Muscle of leg (tissue), 11 donors: ENCODE measurements around the gene RTN4. TPM values are rescaled to one million over a fixed set of nuclear protein-coding genes. Genes with fewer than 3 reads are reported as not detected.
"Not testable (repeated sequence)": the region's sequence is repeated elsewhere in the genome, so short reads cannot be mapped to it uniquely, and the experiment has no call there.

Experiments
- DNase-seq: peaks from one replicate; pipeline ENCODE4 v3.0.0; 2013
- H3K27ac ChIP-seq: one replicate; pipeline ENCODE4 v1.5.1; 2013; ENCODE audit warnings: mild to moderate bottlenecking, low read length, control low read depth
- H3K27me3 ChIP-seq: one replicate; pipeline ENCODE4 v1.6.1; 2013; ENCODE audit warnings: low read length; ENCODE audit not compliant: control insufficient read depth, insufficient read depth
- H3K36me3 ChIP-seq: one replicate; pipeline ENCODE4 v1.6.1; 2013; ENCODE audit warnings: low read length; ENCODE audit not compliant: control insufficient read depth, insufficient read depth
- H3K4me1 ChIP-seq: one replicate; pipeline ENCODE4 v1.6.1; 2013; ENCODE audit warnings: low read length; ENCODE audit not compliant: control insufficient read depth, insufficient read depth
- H3K4me3 ChIP-seq: one replicate; pipeline ENCODE4 v1.5.1; 2013; ENCODE audit warnings: low read length, control low read depth
- H3K9me3 ChIP-seq: replicated peaks from 2 replicates; pipeline ENCODE4 v1.6.1; 2013; ENCODE audit warnings: low read depth, low read length; ENCODE audit not compliant: control insufficient read depth
- WGBS: methylation state at CpG from one replicate; pipeline ENCODE4 v1.1.5; 2013; ENCODE audit warnings: missing lambda C conversion rate; ENCODE audit not compliant: insufficient coverage; 5-methylcytosine and 5-hydroxymethylcytosine counted together
- polyA plus RNA-seq, 8 donors: library from polyadenylated mRNA; unstranded; fragments of 120-200 nt; gene quantifications; one replicate each; pipeline versions ENCODE4 v1.2.1 to v1.2.3, GENCODE V29; 2013; ENCODE audit warnings: inconsistent platforms in 1 of 8, low replicate concordance in 1 of 8; ENCODE audit not compliant: insufficient read length in 8 of 8, insufficient read depth in 1 of 8
- total RNA-seq: library from RNA; stranded (reverse); fragments of 120-200 nt; gene quantifications from one replicate; pipeline ENCODE4 v1.2.4, GENCODE V29; 2013

Gene RTN4
- total and polyA plus RNA-seq, 9 donors: 456 to 781 (median 588) TPM

GRCh38 chr2:54997826-54998225, 52.4 kb downstream of the RTN4 start:
- WGBS: 67% methylated on average over 1 of the region's 1 CpG
- Histone ChIP-seq H3K27ac (no peak overlapping the region), H3K9me3 (no peaks in the 10 kb centered on the region), H3K27me3 (no peaks in the 10 kb centered on the region), H3K36me3 (no peaks in the 10 kb centered on the region), H3K4me1 (peaks cover 4% of the 10 kb centered on the region), H3K4me3 (no peak overlapping the region)
- no peak for DNase-seq

- 100% methylated on average over 1 of the region's 3 CpGs for WGBS
- no peak overlapping the region for H3K27ac ChIP-seq
- no peak overlapping the region for H3K4me3 ChIP-seq
- H3K4me1 ChIP-seq: peaks cover 2% of the 10 kb centered on the region
- H3K27me3 ChIP-seq: no peaks in the 10 kb centered on the region
- H3K9me3 ChIP-seq: no peaks in the 10 kb centered on the region
- no peak for DNase-seq
- no peaks in the 10 kb centered on the region for H3K36me3 ChIP-seq
Measured at GRCh38 chr2:54995553-54995952, 54.7 kb downstream of the RTN4 start.

- H3K4me1 ChIP-seq, H3K27me3 ChIP-seq, H3K27ac ChIP-seq, DNase-seq, H3K4me3 ChIP-seq, H3K9me3 ChIP-seq: not testable (repeated sequence)
- peaks cover 11% of the 10 kb centered on the region for H3K36me3 ChIP-seq
- 97% methylated on average over 6 of the region's 19 CpGs for whole genome bisulfite sequencing
Measured at GRCh38 chr2:54990694-54991093, 59.6 kb downstream of the RTN4 start.

- Histone ChIP-seq H3K27me3 (no peaks in the 10 kb centered on the region), H3K36me3 (peaks cover 16% of the 10 kb centered on the region), H3K4me1 (peaks cover 2% of the 10 kb centered on the region), H3K9me3 (no peaks in the 10 kb centered on the region), H3K4me3 (no peak overlapping the region), H3K27ac (no peak overlapping the region)
- 67% methylated on average over 1 of the region's 3 CpGs for WGBS
- no peak for DNase-seq
Measured at GRCh38 chr2:54988612-54989011, 61.6 kb downstream of the RTN4 start.

GRCh38 chr2:54986264-54986663, 64.0 kb downstream of the RTN4 start:
- WGBS: 24% methylated on average over 2 of the region's 3 CpGs
- peaks cover 19% of the 10 kb centered on the region for H3K36me3 ChIP-seq
- no peak overlapping the region for H3K4me3 ChIP-seq

GRCh38 chr2:54984476-54984875, 65.8 kb downstream of the RTN4 start:
- no peaks in the 10 kb centered on the region for H3K9me3 ChIP-seq
- no peak overlapping the region for H3K27ac ChIP-seq
- no peak overlapping the region for H3K4me3 ChIP-seq
- H3K27me3 ChIP-seq: no peaks in the 10 kb centered on the region
- peaks cover 3% of the 10 kb centered on the region for H3K4me1 ChIP-seq
- no peak for DNase-seq
- H3K36me3 ChIP-seq: peaks cover 21% of the 10 kb centered on the region

More at GRCh38 chr2:54986264-54986663, 64.0 kb downstream of the RTN4 start:
- H3K27ac ChIP-seq: no peak overlapping the region
- H3K4me1 ChIP-seq: peaks cover 2% of the 10 kb centered on the region
- no peaks in the 10 kb centered on the region for H3K27me3 ChIP-seq
- DNase-seq: peak; percentile 43
- H3K9me3 ChIP-seq: no peaks in the 10 kb centered on the region

GRCh38 chr2:54983345-54984220, 66.7 kb downstream of the RTN4 start:
- Histone ChIP-seq H3K36me3 (peaks cover 21% of the 10 kb centered on the region), H3K27ac (peak overlapping the region; percentile 33), H3K27me3 (no peaks in the 10 kb centered on the region), H3K4me3 (no peak overlapping the region), H3K9me3 (no peaks in the 10 kb centered on the region), H3K4me1 (peaks cover 3% of the 10 kb centered on the region)
- DNase-seq: peak; percentile 72
- 57% methylated on average over 1 of the region's 3 CpGs for WGBS

- no peak for DNase-seq
- no peaks in the 10 kb centered on the region for H3K27me3 ChIP-seq
- H3K36me3 ChIP-seq: peaks cover 16% of the 10 kb centered on the region
- no peak overlapping the region for H3K4me3 ChIP-seq
- H3K9me3 ChIP-seq: no peaks in the 10 kb centered on the region
- no peak overlapping the region for H3K27ac ChIP-seq
- no CpG with 5 or more reads among the region's 2 CpGs for WGBS
- peaks cover 6% of the 10 kb centered on the region for H3K4me1 ChIP-seq
Measured at GRCh38 chr2:54981385-54981784, 68.9 kb downstream of the RTN4 start.

- H3K4me3 ChIP-seq: no peak overlapping the region
- peak; percentile 84 for DNase-seq
- peaks cover 5% of the 10 kb centered on the region for H3K36me3 ChIP-seq
- peaks cover 10% of the 10 kb centered on the region for H3K4me1 ChIP-seq
- WGBS: 60% methylated on average over 1 of the region's 4 CpGs
- no peaks in the 10 kb centered on the region for H3K27me3 ChIP-seq
- H3K27ac ChIP-seq: peak overlapping the region; percentile 38
- H3K9me3 ChIP-seq: no peaks in the 10 kb centered on the region
Measured at GRCh38 chr2:54979321-54980044, 70.8 kb downstream of the RTN4 start.

GRCh38 chr2:54977149-54977548, 73.1 kb downstream of the RTN4 start:
- Histone ChIP-seq H3K27me3 (no peaks in the 10 kb centered on the region), H3K36me3 (peaks cover 11% of the 10 kb centered on the region), H3K4me1 (peaks cover 10% of the 10 kb centered on the region), H3K27ac (peak overlapping the region; percentile 39), H3K4me3 (no peak overlapping the region), H3K9me3 (no peaks in the 10 kb centered on the region)
- no CpG with 5 or more reads among the region's 2 CpGs for WGBS
- DNase-seq: peak; percentile 48
